SU-DHL-6 (cell line): ENCODE results near the gene ZCCHC7.
A peak's percentile ranks its signal among the peaks of the same experiment; 100 is the strongest.

Experiments
- H2AFZ ChIP-seq: fragments of 200-600 bp; sonication (generic); 2 replicates; pipeline ENCODE4 v1.6.1; 2014; ENCODE audit warnings: low read depth, mild to moderate bottlenecking, moderate library complexity, mixed read lengths, antibody characterized with exemption, low read length; ENCODE audit not compliant: severe bottlenecking
- H3F3A ChIP-seq: fragments of 200-600 bp; shearing (Covaris generic); 2 replicates; pipeline ENCODE4 v1.6.0; 2016; ENCODE audit warnings: antibody characterized with exemption, mild to moderate bottlenecking; ENCODE audit not compliant: insufficient read depth
- H3K27ac ChIP-seq: fragments of 200-600 bp; sonication (generic); 2 replicates; pipeline ENCODE4 v1.5.1; 2016; ENCODE audit warnings: low read depth, mild to moderate bottlenecking, low read length, moderate library complexity, mixed read lengths
- H3K27me3 ChIP-seq: fragments of 200-600 bp; sonication (generic), shearing (Covaris generic); 2 replicates; pipeline ENCODE4 v1.6.0; 2014; ENCODE audit warnings: mild to moderate bottlenecking, low read length
- H3K36me3 ChIP-seq: fragments of 200-600 bp; sonication (generic); 2 replicates; pipeline ENCODE4 v1.6.1; 2014; ENCODE audit warnings: mild to moderate bottlenecking, low read length, mixed read lengths
- H3K4me2 ChIP-seq: fragments of 300-600, 200-600 bp; shearing (Covaris generic), sonication (generic); 2 replicates; pipeline ENCODE4 v1.6.0; 2014; ENCODE audit warnings: low read length, low read depth, mild to moderate bottlenecking; ENCODE audit not compliant: poor library complexity, severe bottlenecking
- H3K4me3 ChIP-seq: fragments of 200-600 bp; sonication (generic); 2 replicates; pipeline ENCODE4 v1.5.1; 2014; ENCODE audit warnings: antibody characterized with exemption, low read length, mild to moderate bottlenecking, mixed read lengths; ENCODE audit not compliant: insufficient read depth, poor library complexity, severe bottlenecking
- H3K79me2 ChIP-seq: fragments of 200-600 bp; sonication (generic); 2 replicates; pipeline ENCODE4 v1.6.1; 2014; ENCODE audit warnings: mild to moderate bottlenecking, low read length, moderate library complexity; ENCODE audit not compliant: insufficient read depth
- H3K9ac ChIP-seq: fragments of 200-600 bp; sonication (generic); 2 replicates; pipeline ENCODE4 v1.7.0; 2014; ENCODE audit warnings: mild to moderate bottlenecking, low read length
- H3K9me2 ChIP-seq: fragments of 200-600 bp; sonication (generic); replicated peaks from 2 replicates; pipeline ENCODE4 v1.6.1; 2014; ENCODE audit warnings: low read length; ENCODE audit not compliant: insufficient read depth
- H3K9me3 ChIP-seq: fragments of 200-600 bp; sonication (generic); 2 replicates; pipeline ENCODE4 v1.6.1; 2014; ENCODE audit warnings: low read length, mixed read lengths; ENCODE audit not compliant: insufficient read depth
- H4K20me1 ChIP-seq: fragments of 200-600 bp; sonication (generic); 2 replicates; pipeline ENCODE4 v1.6.1; 2014; ENCODE audit warnings: low read depth, mild to moderate bottlenecking, antibody characterized with exemption, low read length, moderate library complexity, mixed read lengths
- EZH2phosphoT487 ChIP-seq: fragments of 200-600 bp; sonication (generic), shearing (Covaris generic); conservative IDR thresholded peaks from 2 replicates; pipeline ENCODE4 v1.6.1; 2018; ENCODE audit warnings: mild to moderate bottlenecking, antibody characterized with exemption, low read length, moderate library complexity, mixed read lengths
- TF ChIP-seq, protein P1 (sequence below): fragments of 200-600 bp; sonication (generic); IDR thresholded peaks from one replicate; pipeline ENCODE4 v1.5.1; 2017; ENCODE audit warnings: antibody characterized with exemption, mild to moderate bottlenecking, low read length, moderate library complexity; ENCODE audit not compliant: insufficient read depth, poor library complexity, severe bottlenecking

ZCCHC7 gene

DNA sequence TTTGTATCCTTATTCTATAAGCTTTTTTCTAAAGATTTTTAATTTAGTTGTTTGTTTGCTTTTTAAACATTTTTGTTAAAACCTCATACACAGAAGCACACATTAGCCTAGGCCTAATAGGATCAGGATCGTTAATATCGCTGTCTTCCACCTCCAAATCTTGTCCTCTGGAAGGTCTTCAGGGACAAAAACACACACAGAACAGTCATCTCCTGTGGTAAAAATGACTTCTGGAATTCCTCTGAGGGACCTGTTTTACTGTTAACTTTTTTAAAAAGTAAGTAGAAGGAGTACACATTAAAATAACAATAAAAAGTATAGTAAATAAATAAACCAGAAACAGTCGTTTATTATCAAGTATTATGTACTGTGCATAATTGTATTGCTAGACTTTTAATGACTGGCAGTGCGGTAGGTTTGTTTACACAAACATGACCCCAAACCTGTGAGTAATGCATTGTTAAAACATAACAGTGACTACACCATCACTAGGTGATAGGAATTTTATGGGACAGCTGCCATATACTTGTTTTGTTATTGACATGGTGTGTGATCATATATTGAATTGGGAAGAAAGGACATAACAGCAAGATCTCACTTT is 109.6 kb downstream of the ZCCHC7 start:
- H3K36me3 ChIP-seq, result peaks cover 30% of the 10 kb centered on the region
- H4K20me1 ChIP-seq, result peaks cover 63% of the 10 kb centered on the region
- peak overlapping the region; percentile 26; the same call in 1 of the 2 replicates for H3K27ac ChIP-seq
- H3K9me3 ChIP-seq, result no peaks in the 10 kb centered on the region
- no peak for TF ChIP-seq EZH2phosphoT487
- TF ChIP-seq, protein P1, sequence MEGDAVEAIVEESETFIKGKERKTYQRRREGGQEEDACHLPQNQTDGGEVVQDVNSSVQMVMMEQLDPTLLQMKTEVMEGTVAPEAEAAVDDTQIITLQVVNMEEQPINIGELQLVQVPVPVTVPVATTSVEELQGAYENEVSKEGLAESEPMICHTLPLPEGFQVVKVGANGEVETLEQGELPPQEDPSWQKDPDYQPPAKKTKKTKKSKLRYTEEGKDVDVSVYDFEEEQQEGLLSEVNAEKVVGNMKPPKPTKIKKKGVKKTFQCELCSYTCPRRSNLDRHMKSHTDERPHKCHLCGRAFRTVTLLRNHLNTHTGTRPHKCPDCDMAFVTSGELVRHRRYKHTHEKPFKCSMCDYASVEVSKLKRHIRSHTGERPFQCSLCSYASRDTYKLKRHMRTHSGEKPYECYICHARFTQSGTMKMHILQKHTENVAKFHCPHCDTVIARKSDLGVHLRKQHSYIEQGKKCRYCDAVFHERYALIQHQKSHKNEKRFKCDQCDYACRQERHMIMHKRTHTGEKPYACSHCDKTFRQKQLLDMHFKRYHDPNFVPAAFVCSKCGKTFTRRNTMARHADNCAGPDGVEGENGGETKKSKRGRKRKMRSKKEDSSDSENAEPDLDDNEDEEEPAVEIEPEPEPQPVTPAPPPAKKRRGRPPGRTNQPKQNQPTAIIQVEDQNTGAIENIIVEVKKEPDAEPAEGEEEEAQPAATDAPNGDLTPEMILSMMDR, result no peak
- no peak overlapping the region for H2AFZ ChIP-seq
- H3K9me2 ChIP-seq, result no peaks in the 10 kb centered on the region
- H3K4me2 ChIP-seq, result no peak overlapping the region
- H3K4me3 ChIP-seq, result no peak overlapping the region
- H3F3A ChIP-seq, result peaks cover 65% of the 10 kb centered on the region
- no peaks in the 10 kb centered on the region for H3K27me3 ChIP-seq
- no peak overlapping the region for H3K9ac ChIP-seq
- H3K79me2 ChIP-seq, result peaks cover 100% of the 10 kb centered on the region

DNA sequence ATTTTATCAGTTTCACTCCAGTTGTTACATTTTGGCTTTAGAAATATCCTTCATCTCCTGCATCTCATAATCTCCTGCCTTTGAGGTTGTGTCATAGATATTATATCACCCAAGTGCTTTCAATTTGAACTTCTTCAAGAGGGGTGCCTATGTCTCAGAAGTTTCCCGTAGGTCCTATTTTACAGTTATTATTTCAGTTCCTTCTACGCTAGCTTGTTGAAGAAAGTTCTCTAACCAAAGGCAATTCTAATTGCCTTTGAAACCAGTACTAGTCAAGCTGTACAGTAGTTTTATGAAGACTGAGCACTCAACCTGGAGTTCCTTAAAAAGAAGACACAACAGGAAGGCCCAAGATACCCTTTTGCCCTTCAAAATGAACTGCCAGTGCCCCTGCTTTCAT is 116.4 kb downstream of the ZCCHC7 start:
- no peaks in the 10 kb centered on the region for H3K9me2 ChIP-seq
- TF ChIP-seq EZH2phosphoT487, result no peak
- TF ChIP-seq, protein P1, result no peak
- H3K27ac ChIP-seq, result peak overlapping the region; percentile 31
- peaks cover 16% of the 10 kb centered on the region for H3K36me3 ChIP-seq
- no peak overlapping the region for H3K4me3 ChIP-seq
- no peaks in the 10 kb centered on the region for H3K27me3 ChIP-seq
- H3K9me3 ChIP-seq, result no peaks in the 10 kb centered on the region
- no peak overlapping the region for H2AFZ ChIP-seq
- H3K9ac ChIP-seq, result no peak overlapping the region
- peaks cover 54% of the 10 kb centered on the region for H3F3A ChIP-seq
- peak overlapping the region; percentile 45 for H3K4me2 ChIP-seq
- peaks cover 99% of the 10 kb centered on the region for H3K79me2 ChIP-seq
- H4K20me1 ChIP-seq, result peaks cover 49% of the 10 kb centered on the region

DNA sequence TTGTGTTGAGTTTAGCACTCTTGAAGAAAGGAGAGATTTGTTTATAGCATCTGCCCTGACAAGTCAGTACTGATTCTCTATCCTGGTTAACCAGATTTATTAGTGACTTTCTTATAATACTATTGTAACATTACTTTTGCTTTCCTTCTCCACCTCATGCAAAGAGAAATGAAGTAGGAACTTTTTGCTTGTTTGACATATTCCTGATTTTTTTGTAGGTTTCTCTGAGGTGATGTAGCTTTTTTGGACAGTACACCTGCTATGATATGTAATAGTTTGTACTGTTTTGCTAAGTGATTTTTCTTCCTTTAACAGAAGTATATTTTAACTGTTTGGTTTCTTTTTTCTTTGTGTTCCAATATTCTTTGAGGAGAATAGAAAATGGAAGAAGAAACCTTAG is 117.7 kb downstream of the ZCCHC7 start:
- Histone ChIP-seq H2AFZ (no peak overlapping the region), H3K4me2 (peak overlapping the region; percentile 45), H3K9me3 (no peaks in the 10 kb centered on the region), H3K4me3 (no peak overlapping the region), H3F3A (peaks cover 53% of the 10 kb centered on the region), H3K27ac (peak overlapping the region; percentile 31; the same call in 1 of the 2 replicates), H3K27me3 (no peaks in the 10 kb centered on the region), H4K20me1 (peaks cover 46% of the 10 kb centered on the region), H3K36me3 (peaks cover 8% of the 10 kb centered on the region; the same call in 1 of the 2 replicates), H3K9ac (no peak overlapping the region), H3K9me2 (no peaks in the 10 kb centered on the region), H3K79me2 (peaks cover 99% of the 10 kb centered on the region)
- TF ChIP-seq, protein P1, result no peak
- TF ChIP-seq EZH2phosphoT487, result no peak
